GM06990 (cell line): ENCODE measurements around the gene ACSM5.

ENCODE experiments used
- DNase-seq: peaks from one replicate; pipeline ENCODE4 v3.0.0-alpha.2; 2011; ENCODE audit not compliant: insufficient read length; ENCODE audit errors: extremely low read depth
- H3K27me3 ChIP-seq: replicated peaks from 2 replicates; pipeline ENCODE4 v1.6.0; 2011; ENCODE audit warnings: low read length; ENCODE audit not compliant: control insufficient read depth, insufficient read depth
- H3K36me3 ChIP-seq: 2 replicates; pipeline ENCODE4 v1.5.1; 2011; ENCODE audit warnings: low read length; ENCODE audit not compliant: control insufficient read depth, insufficient read depth
- H3K4me3 ChIP-seq: replicated peaks from 2 replicates; pipeline ENCODE4 v1.5.1; 2011; ENCODE audit warnings: low read depth, mild to moderate bottlenecking, control low read depth, low read length
- CTCF ChIP-seq: IDR thresholded peaks from 2 replicates; pipeline ENCODE4 v1.5.1; 2011; ENCODE audit warnings: low read length, control low read depth, mild to moderate bottlenecking, inconsistent platforms; ENCODE audit not compliant: insufficient read depth, poor library complexity, severe bottlenecking

The ACSM5 gene

GRCh38 chr16:20395946-20396345, 13.4 kb upstream of the ACSM5 start:
- Histone ChIP-seq H3K27me3 (no peaks in the 10 kb centered on the region; the same call in 1 of the 2 replicates), H3K4me3 (no peak overlapping the region), H3K36me3 (no peaks in the 10 kb centered on the region)
- no peak for DNase-seq
- TF ChIP-seq CTCF, result no peak

- no peak for DNase-seq
Measured at GRCh38 chr16:20396846-20397467, 12.4 kb upstream of the ACSM5 start.

GRCh38 chr16:20397468-20398074, 11.8 kb upstream of the ACSM5 start:
- peaks cover 2% of the 10 kb centered on the region; the same call in 1 of the 2 replicates for H3K27me3 ChIP-seq
- H3K36me3 ChIP-seq, result no peaks in the 10 kb centered on the region
- TF ChIP-seq CTCF, result no peak
- no peak overlapping the region for H3K4me3 ChIP-seq
- DNase-seq, result no peak

More at GRCh38 chr16:20396846-20397467, 12.4 kb upstream of the ACSM5 start:
- H3K4me3 ChIP-seq, result no peak overlapping the region
- no peak for TF ChIP-seq CTCF
- peaks cover 2% of the 10 kb centered on the region; the same call in 1 of the 2 replicates for H3K27me3 ChIP-seq
- H3K36me3 ChIP-seq, result no peaks in the 10 kb centered on the region

GRCh38 chr16:20398603-20399002, 10.7 kb upstream of the ACSM5 start:
- DNase-seq, result no peak
- TF ChIP-seq CTCF, result no peak
- no peak overlapping the region for H3K4me3 ChIP-seq
- H3K27me3 ChIP-seq, result peaks cover 2% of the 10 kb centered on the region
- H3K36me3 ChIP-seq, result no peaks in the 10 kb centered on the region

GRCh38 chr16:20399185-20399584, 10.1 kb upstream of the ACSM5 start:
- DNase-seq, result no peak
- Histone ChIP-seq H3K4me3 (no peak overlapping the region), H3K36me3 (no peaks in the 10 kb centered on the region), H3K27me3 (peaks cover 2% of the 10 kb centered on the region)
- no peak for TF ChIP-seq CTCF

- no peak for TF ChIP-seq CTCF
- Histone ChIP-seq H3K4me3 (no peak overlapping the region), H3K27me3 (peaks cover 2% of the 10 kb centered on the region), H3K36me3 (no peaks in the 10 kb centered on the region)
- DNase-seq, result no peak
Measured at GRCh38 chr16:20401066-20401465, 8.3 kb upstream of the ACSM5 start.
